ENCODE data around the gene TMTC2.

Gene TMTC2

DNA sequence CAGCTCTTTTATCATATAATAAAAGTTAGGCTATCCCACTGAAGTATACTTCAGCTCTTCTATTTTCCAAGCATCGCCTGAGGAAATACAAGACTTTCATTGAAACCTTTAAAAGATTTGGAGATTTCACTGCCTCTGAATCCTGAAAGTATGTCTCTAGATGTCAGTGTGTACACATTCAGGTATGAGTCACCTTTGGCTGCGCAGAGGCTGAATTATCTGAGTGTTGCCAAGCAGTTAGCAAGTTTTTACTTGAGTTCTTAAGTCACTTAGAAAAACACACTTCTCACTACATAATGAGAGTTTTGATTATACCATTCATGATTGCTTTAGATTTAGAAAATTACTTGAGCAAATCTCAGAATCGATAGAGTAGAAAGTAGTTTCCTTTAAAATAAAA, 210.3 kb downstream of the TMTC2 start:
- no peak for DNase-seq

DNA sequence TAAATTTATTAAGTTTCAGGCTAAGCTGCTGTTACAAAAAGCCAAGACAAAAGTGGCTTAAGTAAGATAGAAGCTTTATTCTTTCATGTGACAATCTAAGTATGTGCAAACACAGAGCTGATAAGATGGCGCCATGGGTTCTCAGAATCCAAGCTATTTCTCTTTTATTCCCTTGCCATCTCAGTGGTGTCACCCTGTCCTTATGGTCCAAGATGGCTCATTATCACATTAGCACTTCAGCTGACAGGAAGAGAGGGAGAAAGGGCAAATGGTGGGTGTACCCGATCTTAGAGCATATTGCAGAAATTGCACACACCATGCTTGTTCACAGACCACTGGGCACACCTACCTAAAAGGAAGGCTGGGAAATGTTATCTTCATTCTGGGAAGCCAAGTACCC, 211.7 kb downstream of the TMTC2 start:
- DNase-seq = no peak

DNA sequence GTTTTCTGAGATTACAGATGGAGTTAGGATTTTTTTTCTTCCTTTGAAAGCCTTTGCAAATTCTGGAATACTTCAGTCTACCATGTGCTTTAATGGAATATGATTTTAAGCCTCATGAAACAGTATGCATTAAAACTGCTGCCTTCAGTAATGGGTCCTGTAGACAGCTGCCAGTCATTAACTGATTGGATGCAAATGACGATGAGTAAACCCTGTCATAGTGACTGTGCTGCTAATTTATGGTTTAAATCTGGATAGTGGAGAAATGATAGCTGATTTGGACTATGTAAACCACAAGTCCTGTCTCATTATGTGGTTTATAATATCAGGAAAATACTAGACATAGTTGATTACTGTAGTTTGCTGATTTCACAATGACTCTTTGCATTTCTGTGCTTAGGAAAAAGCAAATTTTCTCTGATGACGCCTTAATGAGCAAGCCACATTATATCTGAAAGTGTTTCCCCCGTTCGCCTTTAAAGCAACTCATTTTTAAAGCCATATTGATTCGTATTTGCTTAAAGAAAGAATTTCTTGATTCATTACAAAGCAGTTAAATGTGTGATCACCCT, 217.6 kb downstream of the TMTC2 start:
- no peak for DNase-seq

DNA sequence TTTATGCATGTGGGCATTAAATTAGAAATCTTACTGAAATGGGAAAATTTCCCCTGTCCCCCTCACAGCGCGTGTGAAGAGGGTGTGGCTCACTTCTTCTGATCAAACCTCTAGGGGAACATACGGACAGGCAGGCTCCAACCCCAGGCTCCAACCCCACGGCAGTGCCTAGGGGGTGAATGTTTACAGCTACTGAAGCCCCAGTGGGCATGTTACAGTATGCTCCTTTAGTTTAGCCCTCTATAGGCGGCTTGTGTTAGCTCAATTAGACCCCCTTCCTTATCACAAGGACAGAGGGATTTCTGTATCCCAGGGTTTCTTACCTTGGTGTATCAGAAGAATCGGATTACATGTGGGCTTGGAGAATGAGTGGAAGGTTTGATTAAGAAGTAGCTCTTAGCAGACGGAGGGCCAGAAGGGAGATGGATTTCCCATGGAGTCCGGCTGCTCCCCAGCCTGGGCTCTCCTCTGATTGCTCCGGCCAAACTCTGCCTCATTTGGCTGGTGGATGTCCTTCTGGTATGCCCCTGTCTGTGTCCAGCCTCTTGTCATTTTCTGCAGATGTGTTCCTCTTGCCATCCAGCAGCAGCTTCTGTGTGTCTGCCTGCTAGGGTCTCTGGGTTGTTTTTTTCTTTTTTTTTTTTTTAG, 223.7 kb downstream of the TMTC2 start:
- no peak for DNase-seq

DNA sequence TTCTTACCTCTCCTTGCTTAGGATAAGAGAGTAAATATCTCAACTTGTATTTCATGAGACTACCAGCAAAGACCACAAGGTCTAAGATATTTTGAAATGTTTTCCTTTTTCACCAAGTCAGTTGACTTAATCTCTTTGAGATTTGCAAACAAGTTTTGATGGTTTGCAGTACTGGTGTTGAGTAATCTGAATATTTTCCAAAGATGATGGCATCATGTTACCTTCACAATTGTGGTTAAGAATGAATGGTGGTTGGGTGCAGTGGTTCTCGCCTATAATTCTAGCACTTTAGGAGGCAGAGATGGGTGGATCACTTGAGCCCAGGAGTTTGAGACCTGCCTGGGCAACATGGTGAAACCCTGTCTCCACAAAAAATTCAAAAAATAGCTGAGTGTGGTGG, 225.7 kb downstream of the TMTC2 start:
- no peak for DNase-seq

DNA sequence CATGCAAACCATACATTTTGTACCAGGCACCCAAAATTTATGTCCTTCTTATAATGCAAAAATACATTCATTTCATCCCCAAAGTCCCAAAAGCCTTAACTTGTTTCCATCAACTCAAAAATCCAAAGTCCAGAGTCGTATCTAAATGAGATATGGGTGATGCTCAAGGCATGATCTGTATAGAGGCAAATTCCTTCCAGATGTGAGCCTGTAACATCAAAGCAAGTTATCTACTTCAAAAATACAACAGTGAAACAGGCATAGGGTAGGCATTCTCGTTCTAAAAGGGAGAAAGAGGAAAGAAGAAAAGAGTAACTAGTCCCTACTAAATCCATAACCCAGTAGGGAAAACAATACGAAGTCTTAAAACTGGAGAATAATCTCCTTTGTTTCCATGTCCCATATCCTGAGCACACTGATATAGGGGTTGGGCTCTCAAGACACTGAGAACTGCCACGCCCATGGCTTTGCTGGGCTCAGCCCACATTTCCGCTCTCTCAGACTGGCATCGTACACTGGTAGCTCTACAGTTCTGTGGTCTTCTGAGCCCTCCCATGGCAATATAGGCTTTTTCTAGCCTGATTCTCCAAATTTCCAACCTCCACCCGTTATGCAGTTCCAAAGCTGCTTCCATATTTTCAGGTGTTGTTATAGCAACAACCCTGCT, 232.8 kb downstream of the TMTC2 start:
- DNase-seq = no peak

DNA sequence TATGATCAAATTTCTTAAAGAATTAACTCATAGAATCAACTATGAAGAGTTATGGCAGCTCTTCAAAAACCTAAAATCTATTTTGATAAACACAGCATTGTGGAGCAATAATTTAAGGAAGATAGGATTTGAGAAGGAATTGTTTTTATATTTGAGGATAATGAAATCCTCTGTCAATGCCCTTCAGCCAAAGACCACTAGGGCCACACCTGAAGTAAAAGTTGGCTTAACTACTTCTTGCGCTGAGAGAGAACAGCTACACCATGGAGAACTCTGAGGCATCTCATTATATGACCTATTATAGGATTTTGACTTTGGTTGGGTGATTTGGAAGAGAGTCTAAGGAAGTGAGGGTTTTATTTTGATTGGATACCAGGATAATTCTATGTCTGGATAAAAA, 237.2 kb downstream of the TMTC2 start:
- DNase-seq = no peak

DNA sequence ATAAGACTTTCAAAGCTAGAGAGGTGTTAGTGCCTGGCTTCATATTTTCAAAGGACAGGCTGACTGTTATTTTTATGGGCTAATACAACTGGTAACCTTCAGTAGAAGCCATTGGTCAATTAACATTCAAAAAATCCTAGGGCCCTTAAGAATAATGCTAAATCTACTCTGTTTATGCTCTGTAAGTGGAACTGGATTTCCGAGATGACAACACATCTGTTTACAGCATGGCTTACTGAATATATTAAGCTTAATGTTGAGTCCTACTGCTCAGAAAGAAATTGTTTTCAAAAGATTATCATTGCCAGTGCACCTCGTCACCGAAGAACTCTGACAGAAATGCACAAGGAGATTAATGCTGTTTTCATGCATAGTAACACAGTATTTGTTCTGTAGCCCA, 239.9 kb downstream of the TMTC2 start:
- no peak for DNase-seq

DNA sequence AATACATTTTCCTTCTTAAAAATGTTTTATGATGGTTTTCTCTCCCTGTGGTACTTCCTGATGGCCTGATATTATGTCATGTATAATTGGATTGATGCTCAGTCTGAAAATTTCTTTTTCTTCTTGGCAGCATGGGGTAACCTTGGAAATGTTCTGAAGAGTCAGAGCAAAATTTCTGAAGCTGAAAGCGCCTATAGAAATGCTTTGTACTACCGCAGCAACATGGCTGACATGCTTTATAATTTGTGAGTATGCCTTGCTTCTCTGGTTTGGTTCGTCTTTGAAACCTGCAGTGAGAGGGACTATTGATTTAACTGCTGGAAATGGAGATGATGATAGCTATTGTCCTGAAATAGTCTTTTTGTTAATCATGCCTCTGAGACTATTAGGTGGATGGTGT, 243.6 kb downstream of the TMTC2 start:
- DNase-seq = no peak

DNA sequence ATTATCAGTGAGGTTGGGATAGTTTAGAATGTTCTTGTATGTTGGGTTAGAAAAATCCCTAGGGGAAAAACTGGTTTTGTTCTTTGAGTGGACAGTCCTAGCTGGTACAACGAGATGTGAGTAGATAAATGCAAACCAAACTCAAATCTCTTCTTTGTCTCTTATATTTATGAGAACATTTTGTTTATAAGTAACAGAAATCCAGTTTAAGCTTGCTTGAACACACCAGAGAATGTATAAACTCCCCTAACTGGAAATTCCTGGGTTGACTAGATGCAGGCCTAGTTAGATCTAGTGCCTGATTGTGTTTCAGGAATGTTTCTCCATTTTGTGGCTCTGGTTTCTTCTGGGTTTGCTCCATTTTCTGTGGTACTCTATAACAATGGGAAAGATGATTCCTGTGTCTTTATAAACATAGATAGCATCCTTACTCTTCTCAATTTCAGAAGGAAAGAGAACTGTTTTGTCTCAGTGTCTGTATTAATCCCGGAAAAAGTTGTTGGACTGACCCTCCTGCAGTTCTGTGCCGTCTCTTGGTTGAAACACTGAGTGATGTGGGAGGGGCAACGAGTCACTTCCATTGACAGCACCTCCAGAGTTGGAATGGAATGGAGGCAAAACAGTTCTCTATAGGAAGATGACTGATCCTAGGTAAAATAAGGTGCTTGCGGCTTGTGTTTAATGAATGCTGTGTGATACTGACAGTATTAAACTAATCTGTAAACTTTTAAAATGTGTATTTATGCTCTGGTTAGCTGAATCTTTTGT, 244.8 kb downstream of the TMTC2 start:
- no peak for DNase-seq

DNA sequence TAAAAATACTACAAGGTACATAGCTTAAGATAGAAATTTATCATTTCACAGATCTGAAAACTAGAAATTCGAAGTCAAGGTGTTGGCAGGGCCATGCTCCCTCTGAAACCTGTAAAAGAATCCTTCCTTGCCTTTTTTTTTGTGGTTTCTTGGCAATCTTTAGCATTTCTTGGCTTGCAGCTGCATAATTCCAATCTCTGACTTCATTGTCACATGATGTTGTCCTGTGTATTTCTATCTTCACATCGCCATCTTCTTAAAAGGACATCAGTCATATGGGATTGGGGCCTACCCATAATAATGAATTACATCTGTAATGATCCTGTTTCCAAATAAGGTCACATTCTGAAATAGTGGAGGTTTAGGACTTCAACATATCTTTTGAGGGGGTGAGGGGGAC, 250.4 kb downstream of the TMTC2 start:
- DNase-seq = no peak

DNA sequence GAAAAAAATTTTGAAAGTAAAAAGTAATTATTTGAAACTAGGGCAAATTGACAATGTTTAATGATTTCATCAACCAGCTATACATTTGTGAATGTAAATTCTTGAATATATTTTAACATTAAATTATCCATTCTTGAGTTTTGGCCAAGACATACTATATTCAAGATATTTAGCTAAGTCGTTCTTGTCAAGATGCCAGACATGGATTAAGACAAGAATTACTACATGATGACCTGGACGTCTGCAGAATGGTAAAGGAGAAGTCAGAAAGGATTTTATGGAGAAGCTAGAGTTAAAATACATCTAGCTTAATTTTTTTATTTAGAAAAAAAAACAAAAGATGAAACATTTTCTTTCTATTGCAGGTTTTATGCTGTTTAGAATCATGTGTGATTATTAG, 255.8 kb downstream of the TMTC2 start:
- DNase-seq = no peak

DNA sequence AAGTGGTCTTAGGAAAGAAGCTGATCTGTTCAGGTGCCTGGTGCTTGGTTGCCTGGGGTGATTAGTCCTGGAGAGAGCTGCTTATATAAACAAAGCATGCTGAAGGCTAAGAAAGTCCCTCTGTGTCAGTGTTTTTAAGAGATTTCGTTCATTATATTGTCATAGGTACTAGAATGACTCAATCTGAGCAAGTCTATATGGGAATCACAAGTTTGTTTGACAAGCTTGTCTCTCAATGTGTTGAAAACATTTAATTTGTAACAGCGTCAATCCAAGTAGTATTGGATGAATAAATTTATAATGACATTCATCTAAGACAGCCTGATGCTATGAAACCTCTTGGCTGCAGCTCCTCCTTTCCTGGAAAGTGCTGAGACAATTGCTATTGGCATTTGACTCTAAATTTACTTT, 256.3 kb downstream of the TMTC2 start:
- no peak for DNase-seq

DNA sequence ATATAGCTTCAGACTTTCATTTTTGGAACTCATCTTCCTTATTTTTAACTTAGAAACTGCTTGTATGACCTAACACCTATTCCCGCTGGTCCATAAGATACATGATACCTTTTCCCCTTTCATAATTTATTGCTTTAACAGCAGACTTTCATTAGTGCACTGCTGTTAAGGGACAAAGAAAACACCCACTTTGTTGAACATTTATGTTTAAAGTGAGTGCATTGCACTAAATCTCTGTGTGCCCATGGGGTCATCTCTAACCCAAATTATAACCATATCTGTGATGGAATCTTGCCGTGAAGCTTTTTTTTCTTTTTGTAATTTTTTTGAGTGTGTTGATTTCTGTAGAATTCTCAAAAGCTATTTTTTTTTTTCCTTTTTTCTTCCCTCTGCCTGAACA, 261.8 kb downstream of the TMTC2 start:
- no peak for DNase-seq

DNA sequence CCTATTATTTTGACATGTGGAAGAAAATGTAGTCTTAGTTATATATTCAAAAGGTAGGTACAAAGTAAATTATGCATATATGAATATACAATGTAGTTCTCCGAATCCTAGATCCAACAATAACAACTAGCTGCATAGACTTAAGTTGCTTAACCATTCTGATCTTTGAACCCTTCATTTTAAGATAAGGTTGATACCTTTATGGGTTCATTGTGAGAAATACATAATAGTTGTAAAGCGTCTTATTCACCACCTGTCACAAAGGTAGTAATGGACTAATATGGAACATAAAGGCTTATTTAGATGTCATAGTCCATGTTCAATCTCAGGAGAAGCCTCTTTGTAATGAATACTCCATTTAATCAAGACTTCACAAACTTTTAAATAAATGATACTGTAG, 263.6 kb downstream of the TMTC2 start:
- no peak for DNase-seq

DNA sequence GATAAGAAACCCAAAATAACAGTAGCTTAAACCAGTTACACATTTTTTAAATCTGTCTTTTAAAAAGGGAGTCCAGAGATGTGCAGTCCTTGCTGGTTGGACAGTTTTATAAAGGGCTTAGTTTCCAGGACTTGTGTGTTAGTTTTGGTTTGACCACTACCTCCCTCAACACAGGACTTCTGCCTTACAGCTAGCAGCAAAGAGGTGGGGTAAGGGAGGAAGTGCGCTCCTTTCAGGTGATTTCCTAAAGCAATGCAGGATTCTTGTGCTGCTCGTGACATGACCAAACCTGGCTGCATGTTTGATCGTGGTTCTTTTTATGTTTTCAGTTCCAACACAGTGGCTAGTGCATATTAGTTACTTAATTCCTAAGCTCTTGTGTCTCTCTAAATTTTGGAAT, 266.2 kb downstream of the TMTC2 start:
- no peak for DNase-seq

DNA sequence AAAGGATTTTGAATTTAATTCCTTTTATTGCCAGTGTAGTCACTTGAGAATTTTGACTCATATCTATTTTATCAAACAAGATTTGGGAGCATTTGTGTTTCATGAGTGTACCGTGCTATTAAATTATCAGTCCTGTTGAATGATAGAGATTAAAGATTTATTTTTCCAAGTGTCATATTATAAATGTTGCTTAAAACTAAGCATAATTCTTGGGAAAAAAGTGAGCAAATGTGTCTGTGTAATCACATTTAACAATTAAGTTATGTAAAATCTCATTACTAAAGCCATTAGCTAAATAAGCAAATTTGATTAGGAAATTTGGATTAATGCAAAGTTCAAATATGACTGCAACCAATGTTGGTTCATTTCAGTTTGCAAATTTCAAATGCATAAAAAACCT, 266.7 kb downstream of the TMTC2 start:
- no peak for DNase-seq

DNA sequence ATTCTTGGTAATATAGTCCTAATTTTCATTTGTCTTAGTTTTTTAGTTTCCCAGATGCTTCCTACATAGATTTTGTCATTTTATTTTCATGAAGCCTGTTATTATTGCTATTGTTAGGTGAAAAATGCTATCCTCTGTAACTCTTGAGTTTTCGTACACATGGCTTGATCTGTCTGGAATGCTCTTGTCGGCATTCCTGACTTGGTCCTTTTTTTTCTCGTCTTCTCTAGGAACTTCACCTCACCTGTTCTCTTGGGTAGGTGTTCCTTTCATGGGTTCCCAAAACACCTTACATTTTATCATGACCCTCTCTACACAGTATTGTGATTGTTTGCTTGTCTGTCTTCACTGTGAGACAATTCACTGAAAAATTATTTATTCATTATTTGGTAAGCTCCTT, 267.4 kb downstream of the TMTC2 start:
- no peak for DNase-seq

DNA sequence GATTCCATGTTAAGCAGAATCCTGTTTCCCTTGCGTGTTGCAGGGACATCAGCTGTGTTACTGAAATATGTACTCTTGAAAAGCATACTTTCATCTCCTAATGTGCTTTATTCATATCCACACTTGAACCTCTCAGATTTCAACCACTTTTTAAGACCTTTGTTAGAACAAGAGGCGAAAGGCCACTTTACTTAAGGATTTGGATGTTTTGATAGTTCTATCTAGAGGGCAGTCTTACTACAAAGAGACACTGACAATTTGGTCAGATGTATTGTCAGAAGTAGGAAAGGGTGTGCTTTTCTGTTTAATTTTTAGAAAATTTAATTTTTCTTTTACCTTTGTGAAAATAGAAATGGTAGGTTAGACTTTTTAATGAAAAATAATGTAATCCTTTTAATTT, 267.9 kb downstream of the TMTC2 start:
- no peak for DNase-seq

DNA sequence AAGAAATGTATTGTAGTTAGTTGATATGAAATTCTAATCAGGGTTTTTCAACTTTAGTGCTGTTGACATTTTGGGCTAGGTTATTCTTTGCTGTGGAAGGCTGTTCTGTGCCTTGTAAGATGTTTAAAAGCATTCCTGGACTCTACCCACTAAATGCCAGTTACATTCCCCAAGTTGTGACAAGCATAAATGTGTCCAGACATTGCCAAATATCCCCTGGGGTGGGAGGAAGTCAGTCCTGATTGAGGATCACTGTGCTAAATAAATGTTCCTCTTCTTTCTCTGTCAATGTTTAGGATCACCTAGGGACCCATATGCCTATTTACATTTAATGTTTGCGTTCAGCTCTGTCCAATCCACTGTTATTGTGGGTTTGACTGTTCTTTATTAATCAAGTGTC, 268.3 kb downstream of the TMTC2 start:
- no peak for DNase-seq

DNA sequence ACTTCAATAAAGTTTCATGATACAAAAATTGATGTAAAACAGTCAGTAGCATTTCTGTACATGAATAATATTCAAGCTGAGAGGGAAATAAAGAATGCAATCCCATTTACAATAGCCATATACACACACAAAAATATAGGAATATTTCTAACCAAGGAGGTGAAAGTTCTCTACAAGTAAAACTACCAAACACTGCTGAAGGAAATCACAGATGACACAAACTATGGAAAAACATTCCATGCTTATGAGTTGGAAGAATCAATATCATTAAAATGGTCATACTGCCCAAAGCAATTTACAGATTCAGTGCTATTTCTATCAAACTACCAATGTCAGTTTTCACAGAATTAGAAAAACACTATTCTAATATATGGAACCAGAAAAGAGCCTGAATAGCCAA, 272.3 kb downstream of the TMTC2 start:
- no peak for DNase-seq

DNA sequence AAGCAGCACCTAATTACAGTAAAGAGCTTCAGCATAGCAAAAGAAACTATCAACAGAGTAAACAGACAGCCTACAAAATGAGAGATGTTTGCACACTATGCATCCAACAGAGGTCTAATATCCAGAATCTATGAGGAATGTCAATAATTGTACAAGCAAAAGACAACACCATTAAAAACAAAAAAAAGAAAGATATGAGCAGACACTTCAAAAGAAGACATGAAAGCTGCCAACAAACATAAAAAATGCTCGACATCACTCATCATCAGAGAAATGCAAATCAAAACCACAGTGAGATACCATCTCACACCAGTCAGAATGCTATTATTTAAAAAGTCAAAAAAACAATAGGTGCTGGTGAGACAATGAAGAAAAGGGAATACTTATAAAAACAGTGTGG, 273.1 kb downstream of the TMTC2 start:
- no peak for DNase-seq

DNA sequence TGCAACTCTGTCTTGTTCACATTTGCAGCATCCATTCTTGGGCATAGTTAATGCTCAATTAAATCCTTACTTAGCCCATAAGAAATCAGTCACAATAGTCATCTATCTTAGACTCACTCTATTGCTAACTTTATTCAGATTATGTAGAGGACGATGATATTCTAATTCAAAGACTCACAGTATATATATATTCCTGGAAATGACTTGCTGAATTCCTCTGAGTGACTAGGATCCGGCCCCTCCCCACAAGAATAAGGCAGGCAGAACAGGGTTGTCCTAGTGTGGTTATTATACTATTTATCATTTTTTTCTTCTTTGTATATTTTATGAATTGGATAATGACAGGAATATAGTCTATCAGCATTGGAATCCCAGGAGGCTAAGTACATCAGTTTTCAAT, 275.1 kb downstream of the TMTC2 start:
- no peak for DNase-seq

DNA sequence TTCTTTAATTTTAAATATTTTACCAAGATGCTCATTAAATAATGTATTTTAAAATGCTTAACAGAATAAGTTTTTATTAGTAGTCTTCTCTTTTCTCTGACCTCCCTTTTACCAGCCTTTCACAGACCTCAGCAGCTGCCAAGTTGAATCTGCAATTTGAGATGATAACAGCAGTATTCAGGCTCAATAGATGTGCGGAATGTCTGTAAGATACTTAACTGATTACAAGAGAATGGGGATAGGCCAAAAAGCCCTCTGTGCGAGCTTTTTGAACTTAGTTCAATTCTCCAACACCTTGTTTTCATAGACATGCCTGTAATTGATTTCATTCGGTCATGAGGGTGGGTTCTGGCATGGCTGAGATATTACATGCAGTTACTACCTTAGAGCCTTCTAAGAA, 277.2 kb downstream of the TMTC2 start:
- DNase-seq = no peak
